MM.1S (cell line): ENCODE data around the gene AUTS2.

Experiments
- EZH2phosphoT487 ChIP-seq: fragments of 300-600 bp; sonication (generic); IDR thresholded peaks from 2 replicates; pipeline ENCODE4 v1.6.1; 2018; ENCODE audit warnings: antibody characterized with exemption, low read length
- TF ChIP-seq, protein P1 (sequence below): fragments of 300-600 bp; sonication (generic); IDR thresholded peaks from 2 replicates; pipeline ENCODE4 v1.5.1; 2016; ENCODE audit warnings: antibody characterized with exemption, low read length, mixed read lengths

DNA sequence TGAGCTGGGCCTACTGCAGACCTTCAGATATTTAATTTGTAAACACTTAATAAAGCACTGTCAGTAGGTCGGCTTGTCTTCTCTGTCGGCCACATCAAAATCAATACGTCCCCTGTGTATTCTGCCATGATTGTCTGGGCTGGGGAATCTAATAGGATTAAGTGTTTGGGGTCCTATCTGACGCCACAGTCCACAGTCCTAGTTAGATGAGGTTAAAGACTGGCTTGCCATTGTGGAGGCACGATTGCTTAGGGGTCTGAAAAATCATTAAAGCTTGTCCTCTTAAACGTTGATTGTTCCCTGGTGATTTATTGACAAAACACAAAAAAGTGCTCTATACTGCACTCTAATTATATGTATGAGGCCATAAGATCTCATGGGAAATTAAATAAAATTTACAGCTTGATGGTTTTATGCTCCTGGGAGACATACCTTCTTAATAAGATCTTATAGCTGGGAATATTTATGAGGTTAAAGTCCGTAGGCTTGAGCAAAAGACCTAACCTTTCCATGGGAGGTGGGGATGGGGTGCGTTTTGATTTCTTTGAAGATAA, 883.4 kb downstream of the AUTS2 start:
- TF ChIP-seq, protein P1, sequence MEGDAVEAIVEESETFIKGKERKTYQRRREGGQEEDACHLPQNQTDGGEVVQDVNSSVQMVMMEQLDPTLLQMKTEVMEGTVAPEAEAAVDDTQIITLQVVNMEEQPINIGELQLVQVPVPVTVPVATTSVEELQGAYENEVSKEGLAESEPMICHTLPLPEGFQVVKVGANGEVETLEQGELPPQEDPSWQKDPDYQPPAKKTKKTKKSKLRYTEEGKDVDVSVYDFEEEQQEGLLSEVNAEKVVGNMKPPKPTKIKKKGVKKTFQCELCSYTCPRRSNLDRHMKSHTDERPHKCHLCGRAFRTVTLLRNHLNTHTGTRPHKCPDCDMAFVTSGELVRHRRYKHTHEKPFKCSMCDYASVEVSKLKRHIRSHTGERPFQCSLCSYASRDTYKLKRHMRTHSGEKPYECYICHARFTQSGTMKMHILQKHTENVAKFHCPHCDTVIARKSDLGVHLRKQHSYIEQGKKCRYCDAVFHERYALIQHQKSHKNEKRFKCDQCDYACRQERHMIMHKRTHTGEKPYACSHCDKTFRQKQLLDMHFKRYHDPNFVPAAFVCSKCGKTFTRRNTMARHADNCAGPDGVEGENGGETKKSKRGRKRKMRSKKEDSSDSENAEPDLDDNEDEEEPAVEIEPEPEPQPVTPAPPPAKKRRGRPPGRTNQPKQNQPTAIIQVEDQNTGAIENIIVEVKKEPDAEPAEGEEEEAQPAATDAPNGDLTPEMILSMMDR = no peak
- TF ChIP-seq EZH2phosphoT487 = no peak
